HG03103 (cell line): Measurements from ENCODE around the gene INPPL1.
"Not testable (repeated sequence)": the region's sequence is repeated elsewhere in the genome, so short reads cannot be mapped to it uniquely, and the experiment has no call there.

ENCODE experiments used
- ATAC-seq: cut with Tn5 transposase; IDR thresholded peaks from one replicate; pipeline ENCODE4 v1.9.1; 2021; ENCODE audit warnings: low read depth; ENCODE audit not compliant: unreplicated experiment

Gene INPPL1

GRCh38 chr11:72224564-72225410 is at the start of gene INPPL1:
Gene INPPL1 (plus strand): TSS chr11:72224767. CDS start chr11:72224985, 218 bp downstream.
- ATAC-seq, result no peak

GRCh38 chr11:72177656-72178055 is 46.9 kb upstream of the INPPL1 start:
- no peak for ATAC-seq

- no peak for ATAC-seq
Observed at GRCh38 chr11:72179049-72179803, 45.3 kb upstream of the INPPL1 start.

- ATAC-seq, result no peak
Observed at GRCh38 chr11:72179804-72180396, 44.7 kb upstream of the INPPL1 start.

GRCh38 chr11:72180892-72181552 is 43.5 kb upstream of the INPPL1 start:
- ATAC-seq, result not testable (repeated sequence)

GRCh38 chr11:72181553-72181958 is 43.0 kb upstream of the INPPL1 start:
- not testable (repeated sequence) for ATAC-seq

- no peak for ATAC-seq
Observed at GRCh38 chr11:72188267-72188666, 36.3 kb upstream of the INPPL1 start.

GRCh38 chr11:72189455-72190250 is 34.9 kb upstream of the INPPL1 start:
- no peak for ATAC-seq

GRCh38 chr11:72190631-72191071 is 33.9 kb upstream of the INPPL1 start:
- no peak for ATAC-seq

GRCh38 chr11:72191961-72192381 is 32.6 kb upstream of the INPPL1 start, which contains the start of gene FOLR1:
Gene FOLR1 (plus strand): TSS chr11:72192140. CDS start chr11:72192174, 34 bp downstream.
- ATAC-seq, result no peak

- no peak for ATAC-seq
Observed at GRCh38 chr11:72195518-72196270, 28.9 kb upstream of the INPPL1 start.

GRCh38 chr11:72201445-72201844 is 23.1 kb upstream of the INPPL1 start:
- ATAC-seq, result not testable (repeated sequence)

- ATAC-seq, result no peak
Observed at GRCh38 chr11:72202571-72202970, 22.0 kb upstream of the INPPL1 start.

GRCh38 chr11:72203163-72203562 is 21.4 kb upstream of the INPPL1 start:
- no peak for ATAC-seq

GRCh38 chr11:72204886-72205285 is 19.7 kb upstream of the INPPL1 start:
- no peak for ATAC-seq

- ATAC-seq, result not testable (repeated sequence)
Observed at GRCh38 chr11:72206794-72207193, 17.8 kb upstream of the INPPL1 start.

- ATAC-seq, result no peak
Observed at GRCh38 chr11:72208281-72208680, 16.3 kb upstream of the INPPL1 start.

GRCh38 chr11:72209101-72209500 is 15.5 kb upstream of the INPPL1 start:
- no peak for ATAC-seq

- no peak for ATAC-seq
Observed at GRCh38 chr11:72216638-72217037, 7.9 kb upstream of the INPPL1 start, which contains the start of gene FOLR2. Gene FOLR2 (plus strand): TSS chr11:72216794. CDS start chr11:72218585, 1,791 bp downstream.
